HepG2 (cell line): ENCODE results near the gene TM4SF1. TPM values are rescaled to one million over a fixed set of nuclear protein-coding genes. Genes with fewer than 3 reads are reported as not detected.

Experiments
- ETV5 ChIP-seq: IDR thresholded peaks from 2 replicates; pipeline ENCODE4 v1.6.1; 2018; ENCODE audit warnings: missing biosample characterization, missing genetic modification reagents, inconsistent platforms, borderline replicate concordance
- HNF4G ChIP-seq, 2 experiments: sonication (generic) in 1 of 2; formaldehyde crosslinking in 1 of 2; IDR thresholded peaks; 2 replicates each; pipeline versions ENCODE4 v1.4.0 to v1.6.1; 2011 to 2020; ENCODE audit warnings: borderline replicate concordance in 2 of 2, low read depth in 2 of 2, mild to moderate bottlenecking in 2 of 2, low read length in 1 of 2, missing genetic modification reagents in 1 of 2, moderate library complexity in 1 of 2
- IKZF4 ChIP-seq: sonication (generic); formaldehyde crosslinking; IDR thresholded peaks from 2 replicates; pipeline ENCODE4 v1.5.1; 2020; ENCODE audit warnings: borderline replicate concordance, mild to moderate bottlenecking, low read depth, missing genetic modification reagents; ENCODE audit errors: not compliant biosample characterization
- MAFK ChIP-seq, 2 experiments: IDR thresholded peaks in 1 of 2; conservative IDR thresholded peaks in 1 of 2; 2 replicates each; pipeline ENCODE4 v1.6.1; 2011; ENCODE audit warnings: improper control_type of control experiment in 2 of 2, low read length in 2 of 2
- NFKB2 ChIP-seq: sonication (generic); formaldehyde crosslinking; IDR thresholded peaks from 2 replicates; pipeline ENCODE4 v1.4.0; 2020; ENCODE audit warnings: missing genetic modification reagents, borderline replicate concordance
- NFYB ChIP-seq: sonication (generic); formaldehyde crosslinking; IDR thresholded peaks from 2 replicates; pipeline ENCODE4 v1.4.0; 2020; ENCODE audit warnings: missing genetic modification reagents
- RFX1 ChIP-seq: fragments of 450-650 bp; IDR thresholded peaks from 2 replicates; pipeline ENCODE4 v1.6.1; 2017
- SMAD9 ChIP-seq: sonication (generic); formaldehyde crosslinking; IDR thresholded peaks from 2 replicates; pipeline ENCODE4 v1.5.1; 2020; ENCODE audit warnings: mild to moderate bottlenecking, missing genetic modification reagents
- SRSF4 ChIP-seq: fragments of 200-400 bp; formaldehyde crosslinking; IDR thresholded peaks from one replicate; pipeline ENCODE4 v1.6.1; 2018; ENCODE audit warnings: mild to moderate bottlenecking, low read depth, low read length, moderate library complexity; ENCODE audit not compliant: poor library complexity, severe bottlenecking
- ZBTB7B ChIP-seq: sonication (generic); formaldehyde crosslinking; IDR thresholded peaks from 2 replicates; pipeline ENCODE4 v1.4.0; 2020; ENCODE audit warnings: missing genetic modification reagents
- ZFP36 ChIP-seq: fragments of 150-350 bp; IDR thresholded peaks from 2 replicates; pipeline ENCODE4 v1.6.1; 2018; ENCODE audit warnings: borderline replicate concordance, low read length, low read depth; ENCODE audit not compliant: partially characterized antibody
- ZFP82 ChIP-seq: sonication (generic); formaldehyde crosslinking; IDR thresholded peaks from 2 replicates; pipeline ENCODE4 v1.5.1; 2020; ENCODE audit warnings: mild to moderate bottlenecking, missing genetic modification reagents, borderline replicate concordance
- ZNF207 ChIP-seq: fragments of 450-650 bp; IDR thresholded peaks from 2 replicates; pipeline ENCODE4 v1.6.1; 2016; ENCODE audit warnings: antibody characterized with exemption, borderline replicate concordance
- ZNF30 ChIP-seq: sonication (generic); formaldehyde crosslinking; IDR thresholded peaks from 2 replicates; pipeline ENCODE4 v1.5.0; 2020; ENCODE audit warnings: mild to moderate bottlenecking, missing genetic modification reagents
- ZNF83 ChIP-seq: sonication (generic); formaldehyde crosslinking; IDR thresholded peaks from 2 replicates; pipeline ENCODE4 v1.4.0; 2020; ENCODE audit warnings: missing genetic modification reagents, mild to moderate bottlenecking, borderline replicate concordance
- polyA plus RNA-seq, 8 experiments: library from polyadenylated mRNA; depleted of rRNA in 3 of 8; stranded (reverse) in 7 of 8; unstranded in 1 of 8; fragments of >200 nt; fragmentation: Illumina TruSeq in 4 of 8; extraction: Trizol in 4 of 8; gene quantifications; 2 replicates each; pipeline versions ENCODE4 v1.2.1 to v1.2.3, GENCODE V29; 2011 to 2016; ENCODE audit warnings: low read depth in 4 of 8, missing spikeins in 1 of 8, mixed read lengths in 1 of 8; ENCODE audit not compliant: insufficient read depth in 1 of 8
- total RNA-seq, 5 experiments: library from RNA; depleted of rRNA; stranded (reverse); fragments of >200 nt; fragmentation: Illumina TruSeq; extraction: Trizol; gene quantifications; 2 replicates each; pipeline ENCODE4 v1.2.3, GENCODE V29; 2016; ENCODE audit warnings: low read depth in 1 of 5
- TF ChIP-seq, protein P1 (sequence below): sonication (generic); formaldehyde crosslinking; IDR thresholded peaks from 2 replicates; pipeline ENCODE4 v1.4.0; 2020; ENCODE audit warnings: mild to moderate bottlenecking, low read depth, missing genetic modification reagents
- TF ChIP-seq, protein P2 (sequence below): sonication (generic); formaldehyde crosslinking; IDR thresholded peaks from 2 replicates; pipeline ENCODE4 v1.4.0; 2020; ENCODE audit warnings: missing genetic modification reagents
- TF ChIP-seq, protein P3 (sequence below): sonication (generic); formaldehyde crosslinking; IDR thresholded peaks from 2 replicates; pipeline ENCODE4 v1.4.0; 2020; ENCODE audit warnings: missing genetic modification reagents, mild to moderate bottlenecking, borderline replicate concordance

TM4SF1 gene
- total and polyA plus RNA-seq, 2 of the 13 experiments (the other 11 are each of a cell fraction or from before 2014, with no cell fraction given): 431 to 1,359 TPM

DNA sequence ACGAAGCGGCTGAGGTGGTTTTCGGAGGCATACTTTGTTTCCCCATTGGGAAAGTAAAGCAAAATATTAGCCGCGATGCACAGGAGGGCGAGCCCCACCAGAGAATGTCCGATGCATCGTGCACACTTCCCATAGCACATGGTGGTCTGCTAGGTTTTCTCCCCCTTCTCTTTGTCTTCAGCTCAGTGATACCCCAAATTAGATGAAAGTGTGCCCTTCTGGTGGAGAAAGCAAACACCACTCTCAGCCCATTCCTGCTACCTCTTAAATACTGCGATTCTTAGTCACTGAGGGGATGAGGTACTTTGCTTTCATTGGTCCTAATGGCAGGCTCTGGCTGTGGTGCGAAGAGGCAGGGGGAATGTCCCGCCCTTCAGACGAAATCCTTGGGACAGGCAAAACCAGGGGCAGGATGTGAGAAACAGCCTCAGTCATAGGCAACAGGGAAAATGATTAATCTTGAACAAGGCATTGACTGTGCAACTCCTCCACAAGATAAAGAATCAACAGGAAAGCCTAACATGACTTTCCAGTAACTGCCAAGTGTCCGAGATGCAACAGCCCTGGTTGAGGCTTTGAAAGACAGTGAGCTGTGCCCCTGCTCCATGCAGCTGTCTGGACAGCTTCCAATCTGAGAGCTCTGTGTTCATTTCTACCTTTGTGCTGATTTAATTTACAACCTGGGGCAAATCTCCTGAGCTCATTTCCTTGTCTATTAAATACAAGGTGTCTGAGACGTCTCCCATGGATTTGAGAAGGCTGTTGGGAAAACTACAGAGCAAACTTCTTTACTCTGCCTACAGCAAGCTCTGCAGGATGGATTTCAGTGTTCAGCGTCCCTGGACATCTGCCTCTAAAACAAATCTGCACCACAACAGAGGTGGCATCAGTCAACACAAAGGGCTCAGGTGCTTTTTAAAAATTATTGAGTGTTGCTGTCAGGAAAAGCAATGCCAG lies at the start of gene TM4SF1 (continued):
- no peak for TF ChIP-seq RFX1
- no peak for TF ChIP-seq IKZF4 (CRISPR knock-in tag)
- TF ChIP-seq ZBTB7B (CRISPR knock-in tag): peak; percentile 85
- no peak for TF ChIP-seq SRSF4
- TF ChIP-seq MAFK (conservative IDR thresholded peaks at IDR 0.05 in 1 of 2, IDR thresholded peaks at IDR 0.05 in 1 of 2; ENCODE audit: low read length in 2 of 2): no peak
- TF ChIP-seq, protein P1, sequence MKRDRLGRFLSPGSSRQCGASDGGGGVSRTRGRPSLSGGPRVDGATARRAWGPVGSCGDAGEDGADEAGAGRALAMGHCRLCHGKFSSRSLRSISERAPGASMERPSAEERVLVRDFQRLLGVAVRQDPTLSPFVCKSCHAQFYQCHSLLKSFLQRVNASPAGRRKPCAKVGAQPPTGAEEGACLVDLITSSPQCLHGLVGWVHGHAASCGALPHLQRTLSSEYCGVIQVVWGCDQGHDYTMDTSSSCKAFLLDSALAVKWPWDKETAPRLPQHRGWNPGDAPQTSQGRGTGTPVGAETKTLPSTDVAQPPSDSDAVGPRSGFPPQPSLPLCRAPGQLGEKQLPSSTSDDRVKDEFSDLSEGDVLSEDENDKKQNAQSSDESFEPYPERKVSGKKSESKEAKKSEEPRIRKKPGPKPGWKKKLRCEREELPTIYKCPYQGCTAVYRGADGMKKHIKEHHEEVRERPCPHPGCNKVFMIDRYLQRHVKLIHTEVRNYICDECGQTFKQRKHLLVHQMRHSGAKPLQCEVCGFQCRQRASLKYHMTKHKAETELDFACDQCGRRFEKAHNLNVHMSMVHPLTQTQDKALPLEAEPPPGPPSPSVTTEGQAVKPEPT (CRISPR knock-in tag): no peak
- no peak for TF ChIP-seq SMAD9 (CRISPR knock-in tag)
- TF ChIP-seq ZNF207: no peak
- no peak for TF ChIP-seq ZNF83 (CRISPR knock-in tag)
- peak; percentile 64 for TF ChIP-seq NFYB (CRISPR knock-in tag)
- no peak for TF ChIP-seq ZFP36
- TF ChIP-seq NFKB2 (CRISPR knock-in tag): no peak
- TF ChIP-seq ETV5 (CRISPR knock-in tag): peak; percentile 73
- no peak for TF ChIP-seq ZFP82 (CRISPR knock-in tag)
- no peak for TF ChIP-seq HNF4G (IDR thresholded peaks at IDR 0.05; ENCODE audit: borderline replicate concordance, low read depth, low read length)
- TF ChIP-seq HNF4G (CRISPR knock-in tag; IDR thresholded peaks at IDR 0.05; ENCODE audit: borderline replicate concordance, low read depth): no peak
- TF ChIP-seq, protein P2, sequence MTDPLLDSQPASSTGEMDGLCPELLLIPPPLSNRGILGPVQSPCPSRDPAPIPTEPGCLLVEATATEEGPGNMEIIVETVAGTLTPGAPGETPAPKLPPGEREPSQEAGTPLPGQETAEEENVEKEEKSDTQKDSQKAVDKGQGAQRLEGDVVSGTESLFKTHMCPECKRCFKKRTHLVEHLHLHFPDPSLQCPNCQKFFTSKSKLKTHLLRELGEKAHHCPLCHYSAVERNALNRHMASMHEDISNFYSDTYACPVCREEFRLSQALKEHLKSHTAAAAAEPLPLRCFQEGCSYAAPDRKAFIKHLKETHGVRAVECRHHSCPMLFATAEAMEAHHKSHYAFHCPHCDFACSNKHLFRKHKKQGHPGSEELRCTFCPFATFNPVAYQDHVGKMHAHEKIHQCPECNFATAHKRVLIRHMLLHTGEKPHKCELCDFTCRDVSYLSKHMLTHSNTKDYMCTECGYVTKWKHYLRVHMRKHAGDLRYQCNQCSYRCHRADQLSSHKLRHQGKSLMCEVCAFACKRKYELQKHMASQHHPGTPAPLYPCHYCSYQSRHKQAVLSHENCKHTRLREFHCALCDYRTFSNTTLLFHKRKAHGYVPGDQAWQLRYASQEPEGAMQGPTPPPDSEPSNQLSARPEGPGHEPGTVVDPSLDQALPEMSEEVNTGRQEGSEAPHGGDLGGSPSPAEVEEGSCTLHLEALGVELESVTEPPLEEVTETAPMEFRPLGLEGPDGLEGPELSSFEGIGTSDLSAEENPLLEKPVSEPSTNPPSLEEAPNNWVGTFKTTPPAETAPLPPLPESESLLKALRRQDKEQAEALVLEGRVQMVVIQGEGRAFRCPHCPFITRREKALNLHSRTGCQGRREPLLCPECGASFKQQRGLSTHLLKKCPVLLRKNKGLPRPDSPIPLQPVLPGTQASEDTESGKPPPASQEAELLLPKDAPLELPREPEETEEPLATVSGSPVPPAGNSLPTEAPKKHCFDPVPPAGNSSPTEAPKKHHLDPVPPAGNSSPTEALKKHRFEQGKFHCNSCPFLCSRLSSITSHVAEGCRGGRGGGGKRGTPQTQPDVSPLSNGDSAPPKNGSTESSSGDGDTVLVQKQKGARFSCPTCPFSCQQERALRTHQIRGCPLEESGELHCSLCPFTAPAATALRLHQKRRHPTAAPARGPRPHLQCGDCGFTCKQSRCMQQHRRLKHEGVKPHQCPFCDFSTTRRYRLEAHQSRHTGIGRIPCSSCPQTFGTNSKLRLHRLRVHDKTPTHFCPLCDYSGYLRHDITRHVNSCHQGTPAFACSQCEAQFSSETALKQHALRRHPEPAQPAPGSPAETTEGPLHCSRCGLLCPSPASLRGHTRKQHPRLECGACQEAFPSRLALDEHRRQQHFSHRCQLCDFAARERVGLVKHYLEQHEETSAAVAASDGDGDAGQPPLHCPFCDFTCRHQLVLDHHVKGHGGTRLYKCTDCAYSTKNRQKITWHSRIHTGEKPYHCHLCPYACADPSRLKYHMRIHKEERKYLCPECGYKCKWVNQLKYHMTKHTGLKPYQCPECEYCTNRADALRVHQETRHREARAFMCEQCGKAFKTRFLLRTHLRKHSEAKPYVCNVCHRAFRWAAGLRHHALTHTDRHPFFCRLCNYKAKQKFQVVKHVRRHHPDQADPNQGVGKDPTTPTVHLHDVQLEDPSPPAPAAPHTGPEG (CRISPR knock-in tag): peak; percentile 58; the same call in 1 of the 2 replicates
- TF ChIP-seq, protein P3, sequence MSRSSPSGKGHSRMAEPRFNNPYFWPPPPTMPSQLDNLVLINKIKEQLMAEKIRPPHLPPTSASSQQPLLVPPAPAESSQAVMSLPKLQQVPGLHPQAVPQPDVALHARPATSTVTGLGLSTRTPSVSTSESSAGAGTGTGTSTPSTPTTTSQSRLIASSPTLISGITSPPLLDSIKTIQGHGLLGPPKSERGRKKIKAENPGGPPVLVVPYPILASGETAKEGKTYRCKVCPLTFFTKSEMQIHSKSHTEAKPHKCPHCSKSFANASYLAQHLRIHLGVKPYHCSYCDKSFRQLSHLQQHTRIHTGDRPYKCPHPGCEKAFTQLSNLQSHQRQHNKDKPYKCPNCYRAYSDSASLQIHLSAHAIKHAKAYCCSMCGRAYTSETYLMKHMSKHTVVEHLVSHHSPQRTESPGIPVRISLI (CRISPR knock-in tag): peak; percentile 50; the same call in 1 of the 2 replicates
- no peak for TF ChIP-seq ZNF30 (CRISPR knock-in tag)
